HG02943 (cell line): ENCODE measurements around the gene C2CD5.
"Not testable (repeated sequence)": the region's sequence is repeated elsewhere in the genome, so short reads cannot be mapped to it uniquely, and the experiment has no call there.

ENCODE experiments used
- ATAC-seq: cut with Tn5 transposase; IDR thresholded peaks from one replicate; pipeline ENCODE4 v1.9.1; 2021; ENCODE audit warnings: mild to moderate bottlenecking, low read depth, moderate library complexity; ENCODE audit not compliant: unreplicated experiment

Gene C2CD5, protein sequence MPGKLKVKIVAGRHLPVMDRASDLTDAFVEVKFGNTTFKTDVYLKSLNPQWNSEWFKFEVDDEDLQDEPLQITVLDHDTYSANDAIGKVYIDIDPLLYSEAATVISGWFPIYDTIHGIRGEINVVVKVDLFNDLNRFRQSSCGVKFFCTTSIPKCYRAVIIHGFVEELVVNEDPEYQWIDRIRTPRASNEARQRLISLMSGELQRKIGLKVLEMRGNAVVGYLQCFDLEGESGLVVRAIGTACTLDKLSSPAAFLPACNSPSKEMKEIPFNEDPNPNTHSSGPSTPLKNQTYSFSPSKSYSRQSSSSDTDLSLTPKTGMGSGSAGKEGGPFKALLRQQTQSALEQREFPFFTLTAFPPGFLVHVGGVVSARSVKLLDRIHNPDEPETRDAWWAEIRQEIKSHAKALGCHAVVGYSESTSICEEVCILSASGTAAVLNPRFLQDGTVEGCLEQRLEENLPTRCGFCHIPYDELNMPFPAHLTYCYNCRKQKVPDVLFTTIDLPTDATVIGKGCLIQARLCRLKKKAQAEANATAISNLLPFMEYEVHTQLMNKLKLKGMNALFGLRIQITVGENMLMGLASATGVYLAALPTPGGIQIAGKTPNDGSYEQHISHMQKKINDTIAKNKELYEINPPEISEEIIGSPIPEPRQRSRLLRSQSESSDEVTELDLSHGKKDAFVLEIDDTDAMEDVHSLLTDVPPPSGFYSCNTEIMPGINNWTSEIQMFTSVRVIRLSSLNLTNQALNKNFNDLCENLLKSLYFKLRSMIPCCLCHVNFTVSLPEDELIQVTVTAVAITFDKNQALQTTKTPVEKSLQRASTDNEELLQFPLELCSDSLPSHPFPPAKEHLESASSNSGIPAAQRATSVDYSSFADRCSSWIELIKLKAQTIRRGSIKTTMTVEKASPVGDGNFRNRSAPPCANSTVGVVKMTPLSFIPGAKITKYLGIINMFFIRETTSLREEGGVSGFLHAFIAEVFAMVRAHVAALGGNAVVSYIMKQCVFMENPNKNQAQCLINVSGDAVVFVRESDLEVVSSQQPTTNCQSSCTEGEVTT

DNA sequence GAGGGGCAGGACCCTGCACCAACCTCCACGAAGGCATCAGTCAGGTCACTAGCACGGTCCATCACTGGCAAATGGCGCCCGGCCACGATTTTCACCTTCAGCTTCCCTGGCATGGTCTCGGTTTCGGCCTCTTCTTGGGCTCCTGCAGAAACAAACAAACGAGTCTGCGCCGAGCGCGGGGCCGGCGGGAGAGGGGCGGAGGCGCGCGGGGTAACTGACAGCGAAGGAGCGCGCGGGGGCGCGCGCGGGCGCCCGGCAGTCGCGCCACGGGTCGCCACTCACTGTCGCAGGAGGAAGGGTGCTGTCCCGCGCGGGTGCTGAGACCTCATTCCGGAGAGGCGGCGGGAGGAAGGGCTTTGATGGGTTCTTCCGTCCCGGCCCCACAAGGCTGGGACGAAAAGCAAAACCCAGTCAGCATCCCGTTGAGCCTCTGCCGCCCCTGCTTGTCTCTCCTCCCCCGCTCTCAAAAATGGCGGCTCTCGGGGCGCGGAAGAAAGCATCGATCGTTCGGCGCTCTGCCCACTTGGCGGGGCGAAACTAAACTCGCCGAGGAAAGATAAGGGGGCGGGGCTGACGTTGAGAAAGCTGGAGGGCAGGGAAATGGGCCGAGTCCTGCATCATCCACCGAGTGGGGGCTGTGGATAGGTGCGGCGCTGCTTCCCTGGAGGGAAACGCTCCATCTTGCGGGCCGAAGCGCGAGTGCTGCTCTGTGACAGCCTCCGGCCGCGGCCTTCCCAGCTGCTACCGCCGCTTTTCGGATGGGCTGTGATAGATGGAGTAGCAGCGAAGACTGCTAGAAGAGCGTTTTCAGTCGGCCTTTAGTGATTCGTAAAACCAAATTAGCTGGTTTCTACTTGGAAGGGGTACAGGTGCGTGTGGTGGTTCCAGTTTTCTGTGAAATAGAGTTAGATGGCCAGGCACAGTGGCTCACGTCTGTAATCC, at the start of gene C2CD5:
Gene C2CD5, minus strand, starts transcription at position 505 of the 942 bp plus-strand sequence. Its CDS starts 392 bp downstream, at position 113.
- ATAC-seq = peak; percentile 78

- ATAC-seq = no peak
Observed at GRCh38 chr12:22593864-22594263, 49.5 kb upstream of the C2CD5 start.

GRCh38 chr12:22588817-22589216, 44.5 kb upstream of the C2CD5 start:
- ATAC-seq = no peak

GRCh38 chr12:22578328-22578727, 34.0 kb upstream of the C2CD5 start:
- no peak for ATAC-seq

- ATAC-seq = no peak
Observed at GRCh38 chr12:22577667-22578066, 33.3 kb upstream of the C2CD5 start.

DNA sequence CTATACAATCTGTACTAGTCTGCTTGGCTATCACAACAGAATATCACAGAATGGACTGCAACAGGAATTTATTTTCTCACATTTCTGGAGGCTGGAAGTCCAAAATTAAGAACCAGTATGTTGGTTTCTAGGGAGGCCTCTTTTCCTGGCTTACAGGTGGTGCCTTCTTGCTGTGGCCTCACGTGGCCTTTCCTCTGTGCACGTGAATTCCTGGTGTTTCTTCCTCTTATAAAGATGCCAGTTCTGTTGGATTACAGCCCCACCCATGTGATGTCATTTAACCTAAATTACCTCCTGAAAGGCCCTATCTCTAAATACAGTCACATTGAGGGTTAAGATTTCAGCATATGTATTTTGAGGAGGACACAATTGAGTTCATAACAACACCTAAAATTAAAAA, 32.1 kb upstream of the C2CD5 start:
- ATAC-seq = no peak

DNA sequence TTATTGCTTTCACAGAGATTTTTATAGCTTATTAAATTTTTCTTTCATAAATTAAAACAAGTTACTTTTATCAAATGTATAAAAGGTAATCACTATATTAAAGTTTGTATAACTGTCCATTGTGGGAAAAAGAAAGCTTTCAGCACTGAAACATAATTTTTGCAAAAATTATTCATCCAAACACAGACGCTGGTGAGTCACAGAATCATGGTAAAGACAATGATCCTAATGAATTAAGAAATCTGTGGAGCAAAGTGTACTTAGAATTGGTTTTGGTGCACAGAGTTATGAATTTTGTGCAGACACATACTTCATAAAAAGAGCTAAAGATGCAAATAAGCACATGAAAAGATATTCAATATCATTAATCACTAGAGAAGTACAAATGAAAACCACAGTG, 31.7 kb upstream of the C2CD5 start:
- no peak for ATAC-seq

DNA sequence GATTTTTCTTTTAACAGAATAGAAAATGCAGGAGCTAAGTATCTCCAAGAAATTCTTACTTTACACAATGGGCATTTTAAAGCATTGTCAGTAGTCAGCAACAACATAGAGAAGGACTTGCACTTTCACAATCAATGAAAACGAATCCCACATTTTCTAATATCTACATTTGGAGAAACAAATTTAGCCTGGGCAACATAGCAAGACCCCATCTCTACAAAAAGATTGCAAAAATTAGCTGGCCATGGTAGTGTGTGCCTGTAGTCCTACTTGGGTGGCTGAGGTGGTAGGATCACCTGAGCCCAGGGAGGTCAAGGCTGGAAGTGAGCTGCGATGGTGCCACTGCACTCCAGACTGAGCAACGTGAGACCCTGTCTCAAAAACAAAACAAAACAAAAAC, 30.6 kb upstream of the C2CD5 start:
- ATAC-seq = no peak

DNA sequence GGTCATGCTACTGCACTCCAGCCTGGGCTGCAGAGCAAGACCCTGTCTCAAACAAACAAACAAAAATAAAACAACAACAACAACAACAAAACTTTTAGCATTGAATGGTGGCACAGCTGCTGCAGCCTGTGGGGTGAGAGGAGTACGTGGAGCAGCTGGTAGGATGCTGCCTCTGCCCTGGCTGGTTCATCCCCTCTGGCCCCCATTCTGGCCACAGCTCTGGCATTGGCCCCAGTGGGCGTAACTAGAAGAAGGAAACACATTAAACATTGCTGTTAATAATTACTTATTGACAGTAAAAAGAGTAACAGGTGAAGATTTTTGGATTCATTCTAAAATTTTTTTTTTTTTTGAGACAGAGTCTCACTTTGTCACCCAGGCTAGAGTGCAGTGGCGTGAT, 28.8 kb upstream of the C2CD5 start:
- ATAC-seq = no peak

GRCh38 chr12:22569253-22569652, 24.9 kb upstream of the C2CD5 start:
- ATAC-seq = no peak

GRCh38 chr12:22562036-22563028, 18.0 kb upstream of the C2CD5 start:
- ATAC-seq = no peak

GRCh38 chr12:22554750-22555149, 10.4 kb upstream of the C2CD5 start:
- not testable (repeated sequence) for ATAC-seq

DNA sequence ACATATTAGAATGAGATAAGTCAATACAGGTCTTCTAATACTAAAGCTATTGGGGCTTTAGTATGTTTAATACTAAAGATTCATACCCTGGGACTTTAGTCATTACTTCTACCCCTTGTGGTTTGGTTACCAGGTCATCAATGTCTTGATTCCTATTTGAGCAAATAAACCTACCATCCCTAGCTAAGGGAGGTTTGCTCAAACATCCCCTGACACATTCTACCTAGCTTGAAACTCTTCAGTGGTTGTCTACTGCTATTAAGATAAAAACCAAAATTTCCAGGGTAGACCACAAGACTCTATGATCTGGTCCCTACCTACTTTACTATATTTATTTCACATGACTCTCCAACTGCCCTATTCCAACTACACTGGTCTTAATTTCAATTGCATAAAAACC, 7.3 kb upstream of the C2CD5 start:
- no peak for ATAC-seq

GRCh38 chr12:22545255-22545654, 913 bp upstream of the C2CD5 start:
- ATAC-seq = no peak

GRCh38 chr12:22543246-22544037, 900 bp downstream of the C2CD5 start:
- ATAC-seq = peak; percentile 44

GRCh38 chr12:22541496-22542155, 2.7 kb downstream of the C2CD5 start:
- ATAC-seq = no peak

- no peak for ATAC-seq
Observed at GRCh38 chr12:22539055-22539454, 5.3 kb downstream of the C2CD5 start.

DNA sequence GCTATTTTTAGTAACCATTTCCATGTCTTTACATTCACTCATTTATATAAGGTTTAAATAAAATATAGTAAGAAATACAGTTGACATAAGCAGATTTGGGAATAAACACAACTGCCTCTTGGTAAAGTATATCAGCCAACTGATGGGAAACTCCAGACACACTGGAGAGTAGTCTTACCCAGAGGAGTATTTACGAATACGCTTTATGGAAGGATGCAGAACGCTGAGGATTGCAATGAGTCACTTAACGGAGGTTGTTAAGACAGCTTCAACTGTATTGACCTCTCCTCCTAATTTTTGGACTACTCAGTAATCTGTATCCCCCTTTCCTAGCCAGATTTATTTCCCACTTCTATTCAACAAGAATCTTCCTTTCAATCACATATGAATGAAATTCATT, 6.0 kb downstream of the C2CD5 start:
- ATAC-seq = no peak
